BJ (cell line): Measurements from ENCODE around the gene DSEL. TPM values are rescaled to one million over a fixed set of nuclear protein-coding genes. Genes with fewer than 3 reads are reported as not detected.

Experiments used
- CTCF ChIA-PET: fragments of 350-600 bp; formaldehyde crosslinking; extraction: SDS; loops from one replicate; lab custom pipeline; 2021; ENCODE audit warnings: antibody characterized with exemption, inconsistent platforms; lab: Yijun Ruan, JAX
- POLR2A ChIA-PET: fragments of 300-600 bp; sonication (Branson Sonifier 250); formaldehyde crosslinking; extraction: SDS; loops from one replicate; lab custom pipeline; 2021; ENCODE audit warnings: antibody characterized with exemption; lab: Charles Lee
- DNase-seq: peaks from one replicate; pipeline ENCODE4 v3.0.0-alpha.2; 2011; ENCODE audit warnings: low read depth
- H3K27me3 ChIP-seq: 2 replicates; pipeline ENCODE4 v1.6.0; 2011; ENCODE audit warnings: low read length; ENCODE audit not compliant: control insufficient read depth, insufficient read depth
- H3K36me3 ChIP-seq: 2 replicates; pipeline ENCODE4 v1.5.1; 2011; ENCODE audit warnings: low read length; ENCODE audit not compliant: control insufficient read depth, insufficient read depth
- H3K4me3 ChIP-seq: 2 replicates; pipeline ENCODE4 v1.5.1; 2011; ENCODE audit warnings: low read depth, mild to moderate bottlenecking, control low read depth, low read length
- polyA plus RNA-seq: library from polyadenylated mRNA; depleted of rRNA; stranded (reverse); fragments of >200 nt; gene quantifications from 2 replicates; pipeline ENCODE4 v1.2.3, GENCODE V29; 2011
- TF ChIP-seq, protein P1 (sequence below): IDR thresholded peaks from 2 replicates; pipeline ENCODE4 v1.5.1; 2011; ENCODE audit warnings: low read depth, mild to moderate bottlenecking, control low read depth, inconsistent platforms, low read length, moderate library complexity; ENCODE audit not compliant: insufficient read depth

Gene DSEL
- polyA plus RNA-seq, 1 experiment, result 19.9 TPM

DNA sequence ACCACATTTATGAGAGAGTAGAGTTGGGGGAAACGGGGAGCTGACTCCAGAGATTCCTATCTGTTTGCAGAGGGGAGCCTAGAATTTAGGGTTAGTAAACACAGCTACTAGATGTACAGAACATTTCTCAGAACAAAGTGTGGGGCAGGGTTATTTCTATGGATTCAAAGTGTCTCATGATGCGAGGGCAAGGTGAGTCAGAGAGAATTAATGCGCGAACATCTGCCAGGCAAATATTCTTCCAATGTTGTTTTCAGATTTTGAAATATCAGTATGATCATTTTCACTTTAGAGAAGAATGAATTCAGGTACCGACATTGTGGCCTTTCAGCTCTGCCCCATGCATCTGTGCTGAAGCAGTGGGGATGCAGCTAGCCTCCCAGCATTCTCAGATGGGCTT is 2.0 kb upstream of the DSEL start:
- Histone ChIP-seq H3K36me3 (no peaks in the 10 kb centered on the region), H3K4me3 (no peak overlapping the region), H3K27me3 (no peaks in the 10 kb centered on the region)
- ChIA-PET CTCF (no interaction called here), POLR2A (no interaction called here)
- TF ChIP-seq, protein P1, sequence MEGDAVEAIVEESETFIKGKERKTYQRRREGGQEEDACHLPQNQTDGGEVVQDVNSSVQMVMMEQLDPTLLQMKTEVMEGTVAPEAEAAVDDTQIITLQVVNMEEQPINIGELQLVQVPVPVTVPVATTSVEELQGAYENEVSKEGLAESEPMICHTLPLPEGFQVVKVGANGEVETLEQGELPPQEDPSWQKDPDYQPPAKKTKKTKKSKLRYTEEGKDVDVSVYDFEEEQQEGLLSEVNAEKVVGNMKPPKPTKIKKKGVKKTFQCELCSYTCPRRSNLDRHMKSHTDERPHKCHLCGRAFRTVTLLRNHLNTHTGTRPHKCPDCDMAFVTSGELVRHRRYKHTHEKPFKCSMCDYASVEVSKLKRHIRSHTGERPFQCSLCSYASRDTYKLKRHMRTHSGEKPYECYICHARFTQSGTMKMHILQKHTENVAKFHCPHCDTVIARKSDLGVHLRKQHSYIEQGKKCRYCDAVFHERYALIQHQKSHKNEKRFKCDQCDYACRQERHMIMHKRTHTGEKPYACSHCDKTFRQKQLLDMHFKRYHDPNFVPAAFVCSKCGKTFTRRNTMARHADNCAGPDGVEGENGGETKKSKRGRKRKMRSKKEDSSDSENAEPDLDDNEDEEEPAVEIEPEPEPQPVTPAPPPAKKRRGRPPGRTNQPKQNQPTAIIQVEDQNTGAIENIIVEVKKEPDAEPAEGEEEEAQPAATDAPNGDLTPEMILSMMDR, result no peak
- no peak for DNase-seq

DNA sequence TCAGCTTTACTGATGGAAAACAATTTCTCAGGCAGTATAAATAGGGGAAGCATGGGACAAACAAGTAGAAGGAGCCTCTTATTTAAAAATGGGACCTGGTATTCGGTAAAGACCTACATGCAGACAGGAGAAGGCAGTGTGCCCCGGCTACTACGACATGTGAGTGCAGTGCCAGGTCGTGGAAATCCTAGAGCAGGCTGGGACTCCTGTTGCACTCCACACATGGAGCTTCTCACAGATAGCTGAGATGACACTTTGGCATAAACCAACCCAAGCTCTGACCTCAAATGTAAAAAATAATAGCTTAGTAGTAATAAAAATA is 885 bp upstream of the DSEL start:
- ChIA-PET POLR2A (interaction anchor here (0.6 to 1.3 kb wide), 3 partner anchors 83 to 313 kb away, joined by 3 to 4 read pairs (median 3); no protein-coding TSS in a partner anchor), CTCF (interaction anchor here (1.5 to 3.5 kb wide), 3 partner anchors 134 to 150 kb away, joined by 3 to 10 read pairs (median 4); no protein-coding TSS in a partner anchor)
- TF ChIP-seq, protein P1, result no peak
- peaks cover 3% of the 10 kb centered on the region; the same call in 1 of the 2 replicates for H3K36me3 ChIP-seq
- DNase-seq, result no peak
- H3K4me3 ChIP-seq, result peak overlapping the region; percentile 56
- H3K27me3 ChIP-seq, result no peaks in the 10 kb centered on the region

DNA sequence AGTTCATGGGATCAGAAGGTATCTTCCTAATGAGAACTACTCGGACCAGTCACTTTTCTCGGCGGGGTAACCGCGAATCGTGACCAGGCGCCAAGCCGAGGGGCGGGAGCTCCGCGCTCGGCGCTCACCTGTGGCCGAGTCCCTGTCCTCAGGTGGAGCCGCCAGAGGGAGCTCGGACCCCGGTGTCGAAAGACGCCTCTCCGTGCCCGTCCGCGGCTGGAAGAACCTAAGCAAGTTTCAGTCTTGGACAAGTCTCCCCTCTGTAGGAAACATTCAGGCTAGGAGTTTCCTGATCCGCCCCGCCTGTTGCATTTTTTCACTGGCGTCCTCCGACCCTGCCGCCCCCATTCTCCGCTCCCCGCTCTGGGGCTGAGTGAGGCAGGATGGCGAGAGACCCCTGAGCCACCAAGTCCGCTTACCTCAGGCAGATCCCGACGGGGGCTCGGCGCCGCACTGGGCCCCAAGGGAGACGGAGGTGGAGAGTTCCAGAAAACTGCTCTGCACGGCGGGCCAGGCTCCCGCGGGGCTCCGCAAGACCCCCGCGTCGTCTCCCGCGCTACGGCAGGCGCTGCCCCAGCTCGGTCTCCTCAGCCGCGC is 480 bp downstream of the DSEL start:
- POLR2A ChIA-PET, result interaction anchor here (0.6 to 1.3 kb wide), 5 partner anchors 154 to 1076 kb away, joined by 3 to 27 read pairs (median 4); no protein-coding TSS in a partner anchor
- CTCF ChIA-PET, result interaction anchor here (0.6 to 3.5 kb wide), 11 partner anchors 9 to 1144 kb away, joined by 3 to 10 read pairs (median 4); no protein-coding TSS in a partner anchor
- Histone ChIP-seq H3K27me3 (no peaks in the 10 kb centered on the region), H3K36me3 (peaks cover 3% of the 10 kb centered on the region; the same call in 1 of the 2 replicates), H3K4me3 (peak overlapping the region; percentile 70)
- TF ChIP-seq, protein P1, result peak; percentile 88
- DNase-seq, result peak; percentile 22

DNA sequence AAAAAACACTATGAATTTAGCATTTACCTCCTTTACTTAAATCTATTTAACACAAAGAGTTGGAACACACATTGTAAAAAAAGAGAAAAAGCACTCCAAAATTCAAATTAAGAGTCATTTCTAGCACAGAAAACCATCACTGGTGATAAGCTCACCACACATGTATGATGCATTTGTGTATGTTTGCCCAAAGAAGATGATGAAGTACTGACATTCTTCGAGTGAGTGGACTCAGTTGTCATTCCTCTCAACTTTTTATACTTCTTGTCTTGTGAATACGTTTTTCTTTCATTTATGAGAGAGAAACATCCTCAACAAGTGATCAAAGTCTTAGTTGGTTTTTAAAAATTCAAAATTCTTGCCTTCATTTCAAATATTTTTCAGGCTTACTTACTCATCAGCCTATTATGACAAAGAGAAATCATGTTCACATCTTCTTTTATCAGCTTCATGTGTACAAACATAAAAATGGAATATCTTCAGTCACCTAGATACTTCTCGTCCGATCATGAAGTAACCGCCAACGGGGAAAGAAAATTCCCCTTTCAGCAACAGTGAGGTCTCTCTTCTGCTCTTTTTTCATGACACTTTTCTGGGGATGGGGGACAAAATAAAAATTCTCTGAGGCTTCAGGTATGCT is 1.5 kb downstream of the DSEL start:
- POLR2A ChIA-PET, result interaction anchor here (0.7 kb wide), 1 partner anchor 253 kb away, joined by 3 read pairs; no protein-coding TSS in a partner anchor
- DNase-seq, result no peak
- TF ChIP-seq, protein P1, result no peak
- peak overlapping the region; percentile 70 for H3K4me3 ChIP-seq
- CTCF ChIA-PET, result interaction anchor here (1.0 to 3.5 kb wide), 8 partner anchors 13 to 1162 kb away, joined by 3 to 11 read pairs (median 5); no protein-coding TSS in a partner anchor
- H3K36me3 ChIP-seq, result peaks cover 3% of the 10 kb centered on the region; the same call in 1 of the 2 replicates
- H3K27me3 ChIP-seq, result no peaks in the 10 kb centered on the region

DNA sequence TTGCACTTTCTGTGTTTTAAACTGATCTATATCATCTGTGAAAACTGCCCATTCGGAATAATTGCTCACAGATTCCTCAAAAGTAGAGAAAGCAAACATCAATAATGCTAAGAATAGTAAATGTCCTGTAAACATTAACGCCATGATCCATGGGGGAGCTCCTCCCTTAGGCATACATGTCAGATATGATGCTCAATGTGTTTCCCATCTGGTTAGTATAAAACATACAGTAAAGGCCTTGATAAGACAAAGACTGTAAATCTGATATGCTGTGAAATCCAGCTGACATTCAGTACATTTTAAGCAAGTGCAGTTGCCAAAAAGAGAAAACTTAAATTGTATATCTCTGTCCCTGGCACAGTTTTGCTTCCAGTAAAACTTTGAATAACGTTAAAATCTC is 2.1 kb downstream of the DSEL start:
- Histone ChIP-seq H3K27me3 (no peaks in the 10 kb centered on the region), H3K4me3 (peak overlapping the region; percentile 70), H3K36me3 (peaks cover 3% of the 10 kb centered on the region; the same call in 1 of the 2 replicates)
- TF ChIP-seq, protein P1, result no peak
- no peak for DNase-seq
- ChIA-PET POLR2A (no interaction called here), CTCF (interaction anchor here (0.6 to 3.5 kb wide), 5 partner anchors 14 to 1163 kb away, joined by 3 to 11 read pairs (median 5); no protein-coding TSS in a partner anchor)
